Measurements from ENCODE around the gene STIMATE.

Gene STIMATE

DNA sequence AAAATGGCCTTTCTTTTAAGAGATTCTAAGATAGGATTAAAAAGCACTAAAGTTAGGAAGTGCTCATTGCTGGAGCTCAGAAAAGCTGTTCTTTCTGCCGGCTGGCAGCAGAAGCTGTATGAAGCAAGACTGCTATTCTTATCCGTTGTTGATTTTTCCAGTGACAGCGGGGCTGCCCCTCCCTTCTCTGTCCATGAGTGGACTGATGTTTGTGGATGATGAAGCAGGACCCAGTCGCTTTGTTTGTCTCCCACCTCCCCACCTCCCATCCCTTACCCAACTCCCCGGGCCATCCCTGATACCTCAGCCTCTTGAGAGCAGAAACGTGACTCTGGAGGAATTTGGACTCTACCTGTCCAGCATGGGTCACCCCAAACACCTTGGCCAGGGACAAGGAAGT lies 52.2 kb downstream of the STIMATE start:
- TF ChIP-seq CTCF (IDR thresholded peaks at IDR 0.05): no peak
- H3K27me3 ChIP-seq (ENCODE audit: control insufficient read depth, insufficient read depth, low read length): no peaks in the 10 kb centered on the region
- no peaks in the 10 kb centered on the region for H3K36me3 ChIP-seq (ENCODE audit: control insufficient read depth, insufficient read depth, low read length)
- no peak overlapping the region for H3K4me2 ChIP-seq (ENCODE audit: low read length)
- no peaks in the 10 kb centered on the region for H3K4me1 ChIP-seq
- no peaks in the 10 kb centered on the region for H3K79me2 ChIP-seq
- H3K4me3 ChIP-seq (ENCODE audit: low read depth, low read length): no peak overlapping the region
- H2AFZ ChIP-seq: no peak overlapping the region
- H3K9me3 ChIP-seq (ENCODE audit: control insufficient read depth, low read length): no peaks in the 10 kb centered on the region
- no peak overlapping the region for H3K9ac ChIP-seq
- no peak overlapping the region for H3K27ac ChIP-seq

- H3K4me2 ChIP-seq (ENCODE audit: low read length): no peak overlapping the region
- no peaks in the 10 kb centered on the region for H3K79me2 ChIP-seq
- no peak overlapping the region for H2AFZ ChIP-seq
- no peaks in the 10 kb centered on the region for H3K9me3 ChIP-seq (ENCODE audit: control insufficient read depth, low read length)
- H3K27ac ChIP-seq: no peak overlapping the region
- no peaks in the 10 kb centered on the region for H3K27me3 ChIP-seq (ENCODE audit: control insufficient read depth, insufficient read depth, low read length)
- H3K36me3 ChIP-seq (ENCODE audit: control insufficient read depth, insufficient read depth, low read length): no peaks in the 10 kb centered on the region
- no peaks in the 10 kb centered on the region for H3K4me1 ChIP-seq
- H3K9ac ChIP-seq: no peak overlapping the region
- TF ChIP-seq CTCF (IDR thresholded peaks at IDR 0.05): no peak
- H3K4me3 ChIP-seq (ENCODE audit: low read depth, low read length): no peak overlapping the region
Observed at GRCh38 chr3:52844290-52844975, 52.9 kb downstream of the STIMATE start.

DNA sequence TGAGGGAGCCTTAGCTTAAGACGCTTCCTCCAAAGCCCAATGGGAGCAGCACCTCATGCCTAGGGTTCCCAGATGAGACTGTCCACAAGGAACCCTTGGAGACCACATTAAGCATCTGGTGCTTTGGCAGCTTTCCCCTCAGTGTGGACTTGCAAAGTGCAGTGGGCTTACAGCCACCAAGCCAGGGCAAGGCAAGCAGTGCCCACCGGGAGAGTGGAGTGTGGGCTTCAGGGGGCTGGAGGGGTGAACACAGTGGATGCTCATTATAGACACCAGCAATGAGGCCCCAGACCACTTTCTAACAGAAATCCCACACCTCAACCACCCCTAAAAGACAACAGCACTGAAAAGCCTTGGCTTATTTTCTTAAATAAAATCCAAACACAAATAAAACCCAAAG lies 53.5 kb downstream of the STIMATE start:
- H3K36me3 ChIP-seq (ENCODE audit: control insufficient read depth, insufficient read depth, low read length): no peaks in the 10 kb centered on the region
- H3K9ac ChIP-seq: no peak overlapping the region

DNA sequence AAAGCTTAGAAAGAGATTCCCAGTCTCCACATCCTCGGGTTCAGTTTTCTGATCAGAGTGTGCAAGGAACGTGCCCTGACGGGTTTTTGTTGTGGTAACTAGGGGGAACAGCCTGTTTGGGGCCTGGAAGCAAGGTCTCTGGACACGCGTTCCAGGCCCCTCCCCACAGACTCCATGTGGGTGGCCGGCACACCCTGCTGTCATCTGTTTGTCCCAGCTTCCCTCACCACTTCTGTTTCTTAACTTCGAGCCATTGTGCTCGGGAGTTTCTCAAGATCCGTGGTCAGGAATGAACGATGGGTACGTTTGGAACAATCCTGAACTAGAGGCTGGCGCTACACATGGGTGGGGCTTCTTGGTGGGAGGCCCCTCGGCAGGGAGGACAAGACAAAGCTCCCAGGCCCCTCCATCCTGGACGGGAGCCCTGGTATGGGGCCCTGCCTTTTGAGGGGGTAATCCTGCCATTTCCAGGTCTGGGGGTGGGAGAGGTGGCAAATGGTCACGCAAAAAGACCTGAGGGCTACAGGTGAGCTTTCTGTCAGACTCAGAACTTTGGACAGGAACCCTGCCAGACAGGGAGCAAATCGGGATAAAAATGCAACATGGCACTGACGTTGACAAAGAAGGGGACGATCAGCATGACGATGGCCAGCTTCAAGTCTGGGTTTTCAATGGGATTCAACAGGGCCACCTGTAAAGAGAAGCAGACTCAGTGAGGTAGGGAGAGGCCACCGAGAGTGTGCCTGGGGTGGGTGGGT lies 54.1 kb downstream of the STIMATE start:
- no peak overlapping the region for H2AFZ ChIP-seq
- no peak overlapping the region for H3K4me3 ChIP-seq (ENCODE audit: low read depth, low read length)
- H3K79me2 ChIP-seq: no peaks in the 10 kb centered on the region
- no peak overlapping the region for H3K9ac ChIP-seq
- no peak for TF ChIP-seq CTCF (IDR thresholded peaks at IDR 0.05)
- no peak overlapping the region for H3K4me2 ChIP-seq (ENCODE audit: low read length)
- no peaks in the 10 kb centered on the region for H3K9me3 ChIP-seq (ENCODE audit: control insufficient read depth, low read length)
- H3K27me3 ChIP-seq (ENCODE audit: control insufficient read depth, insufficient read depth, low read length): no peaks in the 10 kb centered on the region
- no peaks in the 10 kb centered on the region for H3K36me3 ChIP-seq (ENCODE audit: control insufficient read depth, insufficient read depth, low read length)
- H3K4me1 ChIP-seq: no peaks in the 10 kb centered on the region
- H3K27ac ChIP-seq: no peak overlapping the region

More for the DNA sequence above, 53.5 kb downstream of the STIMATE start:
- H3K79me2 ChIP-seq: no peaks in the 10 kb centered on the region
- H3K4me3 ChIP-seq (ENCODE audit: low read depth, low read length): no peak overlapping the region
- no peak overlapping the region for H2AFZ ChIP-seq
- no peak for TF ChIP-seq CTCF (IDR thresholded peaks at IDR 0.05)
- no peak overlapping the region for H3K27ac ChIP-seq
- H3K4me2 ChIP-seq (ENCODE audit: low read length): no peak overlapping the region
- no peaks in the 10 kb centered on the region for H3K27me3 ChIP-seq (ENCODE audit: control insufficient read depth, insufficient read depth, low read length)
- no peaks in the 10 kb centered on the region for H3K9me3 ChIP-seq (ENCODE audit: control insufficient read depth, low read length)
- no peaks in the 10 kb centered on the region for H3K4me1 ChIP-seq

Measured in parathyroid adenoma (tissue), 2 donors.